Measurements from ENCODE around the gene TMEM238.

The TMEM238 gene

DNA sequence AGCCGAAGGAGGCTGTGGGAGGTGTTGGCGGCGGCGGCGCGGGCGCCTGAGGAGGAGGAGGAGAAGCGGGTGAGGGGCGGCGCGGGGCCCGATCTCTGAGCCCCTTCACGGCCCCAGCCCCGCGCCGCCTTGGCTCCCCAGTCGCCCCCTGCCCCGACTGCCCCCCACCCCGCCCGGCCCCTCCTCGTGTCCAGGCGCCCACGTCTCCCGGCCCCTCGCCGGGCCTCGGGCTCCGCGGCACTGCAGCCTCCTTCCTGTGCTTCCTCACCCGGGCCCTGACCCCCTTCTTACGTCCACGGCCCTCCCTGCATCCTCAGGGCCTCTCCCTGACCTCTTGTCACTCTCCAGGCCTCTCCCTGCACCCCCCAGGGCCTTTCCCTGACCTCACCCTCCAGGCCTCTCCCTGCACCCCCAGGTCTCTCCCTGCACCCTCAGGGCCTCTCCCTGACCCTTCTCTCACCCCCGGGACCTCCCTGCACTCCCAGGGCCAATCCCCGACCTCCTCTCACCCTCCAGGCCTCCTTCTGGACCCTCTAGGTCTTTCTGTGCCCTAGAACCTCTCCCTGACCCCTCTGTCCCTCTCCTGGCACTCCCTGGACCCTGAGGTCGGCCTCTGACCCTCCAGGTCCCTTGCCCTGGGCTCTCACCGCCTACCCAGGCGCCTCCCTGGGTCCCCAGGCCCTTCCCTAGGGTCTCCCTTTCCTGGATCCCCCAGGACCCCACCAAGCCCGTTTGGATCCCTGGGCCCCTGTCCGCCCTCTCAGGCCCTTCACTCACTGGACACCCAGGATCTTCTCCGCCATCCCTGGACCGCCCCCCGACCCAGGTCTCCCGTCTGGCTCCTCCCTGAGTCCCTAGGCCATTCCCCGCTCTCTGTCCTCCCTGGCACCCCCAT is 44.0 kb downstream of the TMEM238 start:
- DNase-seq (ENCODE audit: low read depth), result no peak

DNA sequence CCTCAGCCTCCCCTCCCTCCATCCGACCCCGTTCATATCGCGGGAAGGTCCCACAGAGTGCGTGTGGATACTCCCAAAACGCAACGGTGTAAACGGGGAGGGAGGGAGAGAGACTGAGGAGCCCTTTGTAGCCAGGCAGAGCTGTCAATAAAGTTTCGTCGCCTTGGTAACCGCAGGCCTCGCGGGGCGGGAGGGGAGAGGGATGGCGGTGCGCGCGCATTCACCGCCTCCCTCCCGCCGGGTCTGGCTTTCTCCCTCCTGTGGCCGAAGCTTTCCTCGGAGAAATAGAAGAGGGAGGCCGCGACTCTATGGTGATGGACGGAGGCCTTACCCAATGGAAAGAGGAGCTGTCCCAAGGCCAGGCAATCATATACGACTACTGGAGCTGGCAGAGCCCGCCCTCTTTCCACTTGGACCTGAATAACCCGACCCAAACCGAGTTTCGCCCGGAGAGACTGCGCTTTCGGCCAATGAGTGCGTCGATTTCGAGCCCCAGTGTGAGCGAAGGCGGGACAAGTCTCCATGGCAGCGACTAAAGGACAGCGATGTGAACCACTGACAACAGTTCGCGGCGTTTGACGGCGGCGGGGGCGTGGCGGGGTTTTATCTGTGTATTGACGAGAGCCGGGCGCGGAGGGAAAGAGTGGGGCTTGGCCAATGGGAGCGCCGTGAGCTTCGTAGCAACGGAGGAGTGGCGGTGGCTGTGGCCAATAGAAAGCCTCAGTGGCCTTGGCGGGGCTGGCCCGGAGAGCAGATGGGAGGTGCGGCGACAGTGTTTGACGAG is 44.8 kb downstream of the TMEM238 start, which contains the start of gene KMT5C:
Gene KMT5C (plus strand): TSS at position 772 of the 784 bp plus-strand sequence. CDS start 2,061 bp downstream, outside the sequence.
- DNase-seq (ENCODE audit: low read depth), result peak; percentile 100

DNA sequence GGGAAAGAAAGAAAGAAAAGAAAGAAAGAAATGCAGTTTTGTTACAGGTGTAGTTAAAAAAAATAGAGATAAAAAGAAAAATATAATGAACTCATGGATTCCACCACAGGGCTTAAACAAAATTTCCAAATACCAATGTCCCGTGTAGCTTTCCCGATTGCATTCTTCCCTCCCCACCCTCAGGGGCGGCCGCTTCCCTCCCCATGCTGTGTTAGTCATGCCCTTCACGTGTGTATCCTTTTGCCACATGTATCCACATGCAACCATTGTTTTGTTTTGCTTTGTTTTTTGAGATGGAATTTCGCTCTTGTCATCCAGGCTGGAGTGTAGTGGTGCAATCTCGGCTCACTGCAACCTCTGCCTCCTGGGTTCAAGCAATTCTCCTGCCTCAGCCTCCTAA is 48.0 kb downstream of the TMEM238 start:
- DNase-seq (ENCODE audit: low read depth), result peak; percentile 53

DNA sequence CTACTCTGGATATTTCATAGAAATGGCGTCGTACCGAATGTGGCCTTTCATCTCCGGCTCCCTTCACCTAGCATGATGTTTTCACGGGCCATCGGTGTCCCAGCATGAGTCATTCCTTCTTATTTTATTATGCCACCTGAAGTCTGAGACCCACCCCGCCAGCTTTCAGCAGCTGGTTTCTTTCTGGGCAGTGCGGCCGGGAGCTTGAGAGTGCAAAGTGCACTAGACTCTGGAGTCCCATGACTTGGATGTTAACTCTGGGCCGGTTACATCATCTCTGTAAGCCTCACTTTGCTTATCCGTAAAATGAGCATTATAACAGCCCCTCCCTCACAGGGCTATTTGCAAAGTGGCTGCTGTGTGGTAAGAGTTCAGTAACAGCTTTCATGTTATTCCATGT is 50.2 kb downstream of the TMEM238 start:
- DNase-seq (ENCODE audit: low read depth), result no peak

DNA sequence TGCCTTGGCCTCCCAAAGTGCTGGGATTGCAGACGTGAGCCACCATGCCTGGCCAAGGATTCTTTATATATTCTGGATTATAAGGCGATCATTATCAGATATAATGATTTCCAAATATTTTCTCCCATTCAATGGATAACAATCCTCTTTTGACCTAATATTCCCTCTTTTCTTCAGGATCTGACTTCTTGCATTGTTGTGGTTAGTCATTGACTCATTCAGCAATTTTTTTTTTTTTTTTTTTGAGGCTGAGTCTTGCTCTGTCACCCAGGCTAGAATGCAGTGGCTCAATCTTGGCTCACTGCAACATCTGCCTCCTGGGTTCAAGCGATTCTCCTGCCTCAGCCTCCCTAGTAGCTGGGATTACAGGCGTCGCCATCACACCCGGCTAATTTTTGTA is 54.3 kb downstream of the TMEM238 start:
- peak; percentile 63 for DNase-seq (ENCODE audit: low read depth)
